Inferior parietal cortex (tissue), 1 donor: ENCODE data around the gene SYF2.
"Not testable (repeated sequence)": the region's sequence is repeated elsewhere in the genome, so short reads cannot be mapped to it uniquely, and the experiment has no call there.

Experiments used
- DNase-seq: peaks from one replicate; pipeline ENCODE4 v3.0.0-alpha.2; 2016; ENCODE audit errors: extremely low spot score

Gene SYF2

DNA sequence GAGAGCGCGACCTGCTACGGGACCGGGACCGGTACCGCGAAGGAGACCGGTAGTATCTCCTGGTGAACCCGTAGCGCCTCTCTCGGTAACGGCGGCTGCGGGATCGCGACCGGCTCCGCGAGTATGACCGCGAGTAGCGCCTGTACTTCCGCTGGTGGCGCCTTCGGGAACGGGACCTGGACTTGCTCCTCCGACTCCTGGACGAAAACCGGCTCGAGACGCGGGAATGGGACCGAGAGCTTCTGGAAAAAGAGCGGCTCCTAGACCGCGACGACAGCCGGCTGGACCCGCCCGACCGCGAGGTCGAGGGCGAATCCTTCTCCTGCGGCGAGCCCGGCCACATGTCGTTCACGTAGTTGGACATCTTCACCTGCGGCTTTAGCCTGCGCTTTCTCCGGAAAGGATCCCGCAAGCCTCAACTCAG, 14.3 kb upstream of the SYF2 start:
- no peak for DNase-seq

DNA sequence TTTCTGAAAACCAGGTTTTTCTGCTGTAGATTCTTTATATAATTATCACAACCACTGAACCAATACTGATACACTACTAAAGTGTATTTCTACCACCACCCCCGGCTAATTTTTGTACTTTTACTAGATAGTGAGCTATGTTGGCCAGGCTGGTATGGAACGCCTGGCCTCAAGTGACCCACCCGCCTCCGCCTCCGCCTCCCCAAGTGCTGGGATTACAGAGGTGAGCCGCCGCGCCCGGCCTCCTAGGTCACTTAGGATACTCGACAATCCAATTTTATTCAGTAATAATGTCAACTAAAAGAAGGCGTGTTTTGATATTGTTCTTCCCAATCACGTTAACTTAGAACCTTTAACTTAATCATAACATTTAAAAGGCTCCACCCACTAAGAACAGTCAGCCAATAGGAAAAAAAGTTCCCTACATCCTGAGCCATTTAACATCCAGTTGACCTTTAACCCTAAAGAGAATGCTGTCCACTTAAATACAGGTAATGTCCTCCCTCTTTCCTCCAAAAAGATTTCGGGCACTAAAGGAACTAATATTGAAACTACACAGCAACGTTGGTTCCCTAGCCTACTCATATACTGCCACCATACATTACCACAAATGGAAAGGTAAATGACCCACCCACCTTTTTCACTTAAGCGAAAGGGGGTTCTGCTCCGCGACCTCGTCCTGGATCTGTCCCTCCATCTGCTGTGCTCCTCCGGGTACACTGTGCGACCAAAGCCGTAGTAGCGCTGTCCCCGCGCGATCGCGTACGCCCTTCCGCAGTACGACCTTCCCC, 13.7 kb upstream of the SYF2 start:
- DNase-seq, result no peak

DNA sequence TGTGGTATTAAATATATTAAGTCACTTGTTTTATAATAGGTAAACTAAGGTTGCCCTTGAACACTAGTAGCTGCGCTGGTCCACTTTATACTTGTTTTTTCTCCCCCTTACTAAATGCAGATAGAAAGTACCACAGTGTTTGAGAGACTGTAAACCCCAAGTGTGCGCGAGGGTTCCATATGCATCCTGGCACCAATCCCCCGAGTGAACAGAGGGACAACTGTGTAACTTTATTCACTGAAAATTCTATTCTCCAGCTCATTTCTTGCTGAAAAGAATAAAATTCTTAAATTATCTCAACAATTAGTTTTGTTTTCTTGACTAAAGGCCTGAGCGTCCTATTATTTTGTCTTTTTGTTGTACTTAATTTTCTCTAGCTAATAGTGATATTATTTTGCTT, 13.1 kb upstream of the SYF2 start:
- DNase-seq, result no peak

DNA sequence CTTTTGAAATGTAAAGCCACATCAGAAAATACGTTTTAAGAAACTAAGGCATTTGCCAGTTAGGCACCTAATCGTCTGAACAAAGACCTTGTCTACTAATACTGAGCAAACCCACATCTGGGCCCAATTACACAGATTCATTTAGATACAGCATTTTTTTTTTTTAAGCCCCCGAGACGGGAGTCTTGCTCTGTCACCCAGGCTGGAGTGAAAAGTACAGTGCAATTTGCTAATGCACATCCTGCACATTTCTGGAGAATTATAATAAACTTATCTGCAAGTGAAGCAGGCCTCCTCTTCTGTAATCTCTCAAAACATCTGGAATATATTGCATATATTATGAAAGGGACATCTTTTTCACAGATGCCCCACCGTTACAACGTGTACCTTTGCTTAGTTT, 11.6 kb upstream of the SYF2 start:
- no peak for DNase-seq

DNA sequence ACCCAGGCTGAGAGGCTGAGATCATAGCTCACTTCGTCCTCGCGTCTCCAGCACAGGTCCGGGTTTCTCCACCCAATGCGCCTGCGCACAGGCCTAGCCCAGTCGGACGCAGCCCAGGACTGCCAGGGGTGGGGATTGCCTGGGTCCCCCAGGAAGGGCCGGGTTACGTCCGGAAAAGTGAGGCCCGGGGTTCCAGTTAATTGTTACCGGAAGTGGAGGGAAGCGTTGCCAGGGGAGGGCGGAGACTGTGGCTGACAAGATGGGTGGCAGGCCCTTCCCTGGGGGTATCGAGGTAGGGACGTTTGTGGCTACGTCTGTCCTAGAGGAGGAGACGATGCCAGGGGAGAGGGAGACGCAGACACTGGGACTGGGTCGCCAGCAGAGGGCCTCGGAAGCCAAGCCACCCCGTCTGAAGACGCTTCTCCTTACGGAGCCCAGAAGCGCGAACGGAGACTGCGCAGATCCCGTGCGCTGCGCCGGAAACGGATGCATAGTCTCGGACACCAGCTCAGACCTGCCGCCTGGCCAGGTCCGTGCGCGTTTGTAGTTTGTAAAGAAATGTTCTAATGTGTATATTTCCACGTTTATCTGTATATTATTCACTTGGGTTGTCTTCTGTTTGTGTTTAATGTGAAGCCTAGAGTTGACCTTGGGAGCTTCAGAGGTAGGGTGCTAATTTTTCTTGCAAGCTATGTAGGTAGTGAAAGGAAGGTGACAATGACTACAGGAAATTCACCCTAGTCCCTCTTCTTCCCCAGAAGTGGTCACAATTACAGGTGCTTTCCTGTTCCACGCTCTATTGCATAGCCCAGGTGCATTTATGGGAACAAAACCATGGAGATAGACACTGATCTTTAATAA, 7.6 kb upstream of the SYF2 start:
- peak; percentile 86 for DNase-seq

DNA sequence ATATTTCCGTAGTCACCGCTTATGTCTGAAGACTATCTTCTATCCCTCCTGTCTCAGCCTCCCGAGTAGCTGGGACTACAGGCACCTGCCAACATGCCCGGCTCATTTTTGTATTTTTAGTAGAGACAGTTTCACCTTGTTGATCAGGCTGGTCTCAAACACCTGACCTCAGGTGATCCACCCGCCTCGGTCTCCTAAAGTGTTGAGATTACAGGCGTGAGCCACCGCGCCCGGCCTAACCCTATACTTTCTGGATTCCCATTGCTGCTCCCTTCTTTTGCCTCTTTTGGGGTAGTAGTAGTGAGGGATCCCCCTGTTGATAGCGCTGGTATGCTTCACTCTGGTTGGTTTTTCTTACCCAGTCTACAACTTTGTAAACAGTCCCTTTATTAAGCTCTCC, 5.7 kb upstream of the SYF2 start:
- DNase-seq, result no peak

DNA sequence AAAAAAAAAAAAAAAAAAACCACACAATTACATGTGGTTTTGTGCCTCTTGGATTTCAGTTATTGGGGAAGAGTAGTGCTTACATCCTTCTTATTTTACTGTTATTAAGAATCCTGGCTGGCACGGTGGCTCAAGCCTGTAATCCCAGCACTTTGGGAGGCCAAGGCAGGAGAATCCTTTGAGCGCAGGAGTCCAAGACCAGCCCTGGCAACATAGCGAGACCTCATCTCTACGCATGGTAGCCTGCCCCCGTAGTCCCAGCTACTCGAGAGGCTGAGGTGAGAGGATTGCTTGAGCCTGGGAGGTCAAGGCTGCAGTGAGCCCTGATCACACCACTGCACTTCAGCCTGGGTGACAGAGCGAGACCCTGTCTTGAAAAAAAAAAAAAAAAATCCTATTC, 4.0 kb upstream of the SYF2 start:
- DNase-seq, result not testable (repeated sequence)

DNA sequence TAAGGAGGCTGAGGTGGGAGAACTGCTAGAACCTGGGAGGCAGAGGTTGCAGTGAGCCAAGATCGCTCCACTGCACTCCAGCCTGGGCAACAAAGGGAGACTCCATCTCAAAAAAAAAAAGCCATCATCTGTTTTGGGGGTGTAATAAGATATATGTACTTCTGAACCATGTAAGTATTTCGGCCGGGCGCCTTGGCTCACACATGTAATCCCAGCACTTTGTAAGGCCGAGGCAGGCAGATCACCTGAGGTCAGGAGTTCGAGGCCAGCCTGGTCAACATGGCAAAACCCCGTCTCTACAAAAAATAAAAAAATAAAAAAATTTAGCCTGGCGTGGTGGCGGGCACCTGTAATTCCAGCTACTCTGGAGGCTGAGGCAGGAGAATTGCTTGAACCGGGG, 3.1 kb upstream of the SYF2 start:
- not testable (repeated sequence) for DNase-seq

DNA sequence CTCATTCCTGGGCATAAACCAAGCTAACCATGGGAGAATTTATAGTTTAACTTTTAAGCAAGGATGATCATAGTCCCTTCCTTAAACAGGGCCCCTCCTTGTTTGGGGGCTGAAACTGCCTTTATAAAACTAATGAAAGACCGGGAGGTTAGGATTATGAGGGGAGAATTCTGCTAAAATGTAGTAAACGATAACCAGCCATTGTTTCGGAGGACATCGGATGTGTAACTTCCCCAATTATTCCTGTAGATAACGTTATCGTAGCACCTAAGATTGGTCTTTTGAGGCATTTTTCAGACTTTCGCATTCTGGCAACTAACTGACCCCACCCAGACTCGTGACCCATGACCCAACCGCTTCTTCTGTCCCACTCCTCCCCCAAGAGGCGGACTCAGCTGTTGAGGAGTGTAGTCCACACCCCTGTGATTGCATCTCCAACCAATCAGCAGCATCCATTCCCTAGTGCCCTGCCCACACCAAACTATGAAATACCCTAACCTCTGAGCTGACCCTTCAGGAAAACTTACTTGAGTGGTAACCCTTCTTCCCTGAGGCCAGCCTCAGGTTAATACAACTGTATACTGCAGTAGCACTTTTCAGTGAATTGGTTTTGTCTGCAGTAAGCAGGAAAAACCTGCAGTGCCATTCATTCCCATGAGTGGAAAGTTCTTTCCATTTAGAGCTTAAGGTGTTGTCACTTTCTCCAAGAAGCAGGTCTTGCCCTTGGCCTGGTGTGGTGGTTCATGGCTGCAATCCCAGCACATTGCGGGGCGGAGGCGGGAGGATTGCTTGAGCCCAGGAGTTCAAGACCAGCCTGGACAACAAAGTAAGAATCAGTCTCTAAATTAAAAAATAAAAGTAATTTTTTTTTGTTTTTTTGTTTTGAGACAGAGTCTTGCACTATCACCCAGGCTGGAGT, 823 bp upstream of the SYF2 start:
- DNase-seq, result peak; percentile 87

DNA sequence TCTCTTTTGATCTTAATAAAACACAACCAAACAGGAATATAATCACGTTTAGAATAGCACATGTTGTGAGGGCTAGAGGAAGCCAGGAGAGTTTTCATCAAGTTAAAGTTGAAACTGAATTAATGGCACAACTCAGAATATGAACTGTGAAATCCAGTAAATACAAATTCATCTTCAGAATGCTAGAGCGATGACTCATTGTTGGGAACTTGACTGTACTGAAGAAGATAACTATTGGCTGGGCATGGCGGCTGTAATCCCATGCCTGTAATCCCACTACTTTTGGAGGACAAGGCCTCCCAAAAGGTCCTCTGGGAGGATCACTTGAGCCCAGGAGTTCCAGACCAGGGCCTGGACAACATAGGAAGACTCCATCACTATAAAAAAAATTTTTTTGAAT, 8.8 kb downstream of the SYF2 start:
- DNase-seq, result no peak

DNA sequence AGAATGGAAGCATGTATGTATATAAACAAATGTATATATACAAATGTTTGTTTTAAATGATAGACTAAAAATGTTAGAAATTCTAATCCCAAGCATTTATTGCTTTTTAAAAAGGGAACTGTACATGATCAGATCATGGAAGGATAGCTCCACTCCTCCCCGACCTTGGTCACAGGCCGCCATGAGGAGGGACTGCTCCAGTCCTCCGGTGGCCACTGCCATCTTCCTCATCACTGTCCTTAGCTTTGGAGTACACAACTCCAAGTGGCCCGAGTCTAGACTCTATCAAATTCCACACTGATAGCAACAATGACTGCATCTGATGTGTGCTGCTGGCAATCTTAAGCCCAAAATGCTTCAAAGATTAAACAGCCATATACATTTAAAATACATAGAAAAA, 9.7 kb downstream of the SYF2 start:
- DNase-seq, result no peak

DNA sequence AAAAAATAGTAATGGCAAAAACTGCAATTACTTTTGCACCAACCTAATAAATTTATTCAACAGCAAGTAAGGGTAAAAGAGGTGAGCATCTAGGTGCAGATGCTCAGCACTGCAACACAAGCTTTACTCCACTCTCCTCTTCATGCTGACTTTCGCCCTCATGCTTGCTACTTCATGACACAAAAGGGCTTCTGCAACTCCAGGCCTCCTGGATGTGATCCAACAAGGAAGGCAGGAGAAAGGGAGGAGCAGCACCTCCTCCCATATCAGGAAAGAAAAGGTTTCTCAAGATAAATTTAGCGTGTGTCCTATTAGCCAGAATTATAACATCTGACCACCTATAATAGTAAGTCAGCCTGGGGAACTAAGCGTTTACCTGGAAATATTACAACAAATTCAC, 11.6 kb downstream of the SYF2 start:
- no peak for DNase-seq

DNA sequence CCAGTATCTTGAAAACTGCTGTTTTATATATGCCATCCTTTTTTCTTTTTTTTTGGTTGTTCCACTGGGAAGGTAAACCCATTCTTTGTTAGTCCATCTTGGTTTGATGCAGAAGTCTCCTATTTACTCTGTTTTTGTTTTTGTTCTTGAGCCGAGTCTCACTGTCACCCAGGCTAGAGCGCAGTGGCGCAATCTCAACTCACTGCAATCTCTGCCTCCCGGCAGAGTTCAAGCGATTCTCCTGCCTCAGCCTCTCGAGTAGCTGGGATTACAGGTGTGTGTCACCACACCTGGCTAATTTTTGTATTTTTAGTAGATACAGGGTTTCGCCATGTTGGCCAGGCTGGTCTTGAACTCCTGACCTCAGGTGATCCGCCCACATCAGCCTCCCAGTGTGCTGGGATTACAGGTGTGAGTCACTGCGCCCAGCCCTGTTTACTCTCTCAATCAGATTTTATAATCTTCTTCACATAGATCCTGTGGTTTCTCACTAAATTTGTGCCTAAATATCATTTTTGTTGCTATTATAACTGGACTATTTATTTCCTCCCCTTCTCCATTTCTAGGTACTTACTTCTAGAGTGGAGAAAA, 12.5 kb downstream of the SYF2 start:
- no peak for DNase-seq

DNA sequence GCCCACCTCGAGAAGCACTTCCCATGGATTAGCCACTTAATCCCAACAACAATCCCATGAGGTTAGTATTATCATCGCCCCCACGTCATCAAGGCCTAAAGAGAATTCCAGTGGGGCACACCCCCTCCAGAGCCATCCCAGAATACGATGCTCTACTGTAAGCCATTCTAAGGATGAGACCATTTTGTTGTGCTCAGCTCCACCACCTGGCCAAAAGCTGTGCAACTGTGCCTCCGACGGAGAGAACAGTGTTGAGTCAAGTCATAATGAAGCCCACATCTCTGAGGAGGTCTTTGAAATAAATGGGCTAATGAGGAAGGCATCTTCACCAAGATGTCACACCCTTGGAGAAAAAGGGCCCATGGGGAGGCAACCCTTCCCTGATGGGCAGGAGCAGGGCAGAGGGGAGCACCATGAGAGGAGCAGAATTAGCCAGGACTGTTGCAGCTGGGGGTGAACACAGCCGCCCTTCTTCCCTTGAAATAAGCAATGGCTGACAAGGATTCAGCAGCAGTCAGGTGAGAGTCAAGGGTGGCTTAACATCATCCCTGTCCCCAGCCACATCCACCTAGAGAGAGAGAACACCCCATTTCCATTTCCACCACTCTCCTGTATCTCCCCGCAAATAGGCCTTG, 14.6 kb downstream of the SYF2 start:
- no peak for DNase-seq

DNA sequence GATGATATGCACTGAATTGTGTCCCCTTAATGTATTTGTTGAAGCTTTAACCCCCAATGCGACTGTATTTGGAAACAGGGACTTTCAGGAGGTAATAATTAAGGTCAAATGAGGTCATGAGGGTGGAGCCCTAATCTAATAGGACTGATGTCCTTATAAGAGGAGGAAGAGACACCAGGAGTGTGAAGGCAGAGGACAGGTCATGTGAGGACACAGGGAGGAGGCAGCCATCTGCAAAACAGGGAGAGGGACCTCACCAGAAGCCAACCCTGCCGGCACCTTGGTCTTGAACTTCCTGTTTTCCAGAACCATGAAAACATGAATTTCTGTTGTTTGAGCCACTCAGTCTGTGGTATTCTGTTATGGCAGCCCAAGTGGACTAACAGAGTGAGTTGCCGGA, 15.3 kb downstream of the SYF2 start:
- DNase-seq, result no peak

DNA sequence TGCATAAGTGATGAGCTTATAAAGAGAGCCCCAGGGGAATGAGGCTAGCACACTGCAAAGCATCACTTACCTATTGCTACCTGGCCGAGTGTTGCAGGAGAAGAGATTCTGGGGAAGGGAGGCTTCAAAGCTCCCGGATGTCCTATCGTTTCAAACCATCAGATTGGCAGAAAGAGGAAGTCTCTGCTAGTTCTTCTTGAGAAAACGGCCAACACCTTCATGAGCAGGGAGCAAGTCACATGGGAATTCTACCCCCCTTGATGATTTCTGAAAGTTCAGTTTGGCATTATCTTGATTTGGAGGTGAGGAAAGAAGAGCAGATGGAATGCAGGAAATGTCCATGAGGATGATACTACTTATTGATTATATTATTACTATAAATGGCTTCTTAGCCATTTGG, 16.2 kb downstream of the SYF2 start:
- no peak for DNase-seq

DNA sequence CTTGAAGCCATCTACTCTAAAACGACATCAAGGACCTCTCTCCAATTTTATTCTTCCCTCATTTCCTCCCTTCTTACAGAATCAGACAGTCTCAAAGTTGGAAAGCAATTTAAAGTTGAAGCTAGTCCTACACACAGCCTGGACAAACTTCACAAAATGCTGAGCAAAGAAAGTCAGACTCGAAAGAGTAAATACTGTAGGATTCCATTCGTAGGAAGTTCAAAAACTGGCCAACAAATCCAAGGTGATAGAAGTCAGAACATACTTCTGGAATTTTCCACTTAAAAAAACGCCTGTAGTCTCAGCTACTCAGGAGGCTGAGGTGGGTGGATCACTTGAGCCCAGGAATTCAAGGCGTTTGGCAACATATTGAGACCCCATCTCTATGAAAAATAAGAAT, 19.6 kb downstream of the SYF2 start:
- DNase-seq, result no peak

DNA sequence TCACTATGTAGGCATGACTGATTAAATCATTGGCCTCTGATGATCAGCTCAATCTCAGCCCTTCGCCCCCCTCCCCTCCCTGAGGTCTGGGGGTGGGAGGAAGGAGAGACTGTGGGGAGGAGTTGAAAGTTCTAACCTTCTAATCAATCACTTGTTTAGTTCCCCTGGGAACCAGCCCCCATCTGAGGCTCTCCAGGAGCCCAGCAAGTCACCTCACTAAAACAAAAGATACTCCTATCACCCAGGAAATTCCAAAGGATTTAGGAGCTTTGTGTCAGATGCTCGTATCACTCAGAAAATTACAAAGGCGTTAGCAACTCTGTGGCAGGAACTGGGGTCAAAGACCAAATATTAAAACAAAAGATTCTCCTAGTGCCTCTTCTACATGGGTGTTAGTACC, 21.6 kb downstream of the SYF2 start:
- DNase-seq, result no peak

DNA sequence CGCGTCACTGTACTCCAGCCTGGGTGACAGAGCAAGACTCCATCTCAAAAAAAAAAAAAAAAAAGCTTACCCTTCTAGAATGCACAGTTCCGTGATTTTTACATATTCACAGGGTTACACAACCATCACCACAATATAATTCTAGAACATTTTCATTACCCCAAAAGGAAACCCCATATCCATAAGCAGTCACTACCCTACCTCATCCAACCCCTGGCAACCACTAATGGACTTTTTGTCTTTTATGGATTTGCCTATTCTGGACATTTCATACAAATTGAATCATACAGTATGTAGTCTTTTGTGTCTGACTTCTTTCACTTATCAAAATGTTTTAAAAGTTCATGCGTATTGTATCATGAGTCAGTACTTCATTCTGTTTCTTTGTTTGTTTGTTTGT, 22.8 kb downstream of the SYF2 start:
- DNase-seq, result no peak

DNA sequence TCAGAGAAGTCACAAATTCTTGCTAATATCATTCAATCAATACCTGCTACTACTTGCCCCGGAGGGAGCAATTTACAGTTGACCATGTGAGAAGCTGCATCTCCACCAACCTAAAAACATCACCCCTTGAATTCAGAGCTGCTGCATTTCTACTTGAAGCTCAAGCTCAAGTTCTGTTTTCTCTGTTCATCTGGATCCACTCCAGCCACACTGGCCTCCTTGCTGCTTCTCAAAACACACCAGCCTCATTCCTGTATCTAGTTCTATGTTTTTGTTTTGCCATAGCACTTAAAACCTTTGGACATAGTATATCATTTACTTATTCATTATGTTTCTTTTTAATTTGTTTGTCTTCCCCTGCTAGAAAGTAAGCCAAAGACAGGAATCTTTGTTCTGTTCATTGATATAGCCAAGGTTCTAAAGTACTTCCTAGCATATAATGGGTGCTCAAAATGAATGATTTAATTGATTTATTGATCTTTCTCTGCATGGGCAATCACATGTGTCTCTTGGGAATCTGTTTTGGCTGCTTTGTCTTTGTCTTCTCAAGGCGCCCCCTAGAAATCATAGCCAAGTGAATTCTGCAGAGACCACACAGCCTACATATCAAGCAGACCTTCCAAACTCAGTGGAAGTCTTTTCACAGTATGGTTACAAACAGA, 23.6 kb downstream of the SYF2 start:
- DNase-seq, result no peak

DNA sequence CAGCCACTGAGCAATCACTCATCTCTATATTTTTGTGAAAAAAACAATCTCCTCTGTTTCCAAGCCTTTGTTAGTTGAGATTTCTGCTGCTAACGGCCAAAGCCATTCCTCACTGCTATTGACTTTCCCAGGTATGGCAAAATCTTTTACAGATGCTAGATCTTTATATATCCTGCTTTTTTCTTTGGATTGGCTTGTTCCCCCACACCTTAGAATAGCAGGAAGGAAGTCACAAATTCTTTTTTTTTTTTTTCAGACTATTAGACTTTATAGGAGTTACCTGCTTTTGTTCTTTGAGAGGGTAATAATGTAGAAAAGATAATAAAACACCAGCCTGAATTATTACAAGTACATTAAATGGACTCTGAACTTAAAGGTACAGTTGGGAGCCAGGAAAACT, 24.2 kb downstream of the SYF2 start:
- DNase-seq, result no peak
